ENCODE results near the gene BCLAF1. TPM values are rescaled to one million over a fixed set of nuclear protein-coding genes. Genes with fewer than 3 reads are reported as not detected.

The BCLAF1 gene
- total and polyA plus RNA-seq, 2 of the 8 experiments (the other 6 are each of a cell fraction or from before 2014, with no cell fraction given) = 30.5 to 230 TPM

DNA sequence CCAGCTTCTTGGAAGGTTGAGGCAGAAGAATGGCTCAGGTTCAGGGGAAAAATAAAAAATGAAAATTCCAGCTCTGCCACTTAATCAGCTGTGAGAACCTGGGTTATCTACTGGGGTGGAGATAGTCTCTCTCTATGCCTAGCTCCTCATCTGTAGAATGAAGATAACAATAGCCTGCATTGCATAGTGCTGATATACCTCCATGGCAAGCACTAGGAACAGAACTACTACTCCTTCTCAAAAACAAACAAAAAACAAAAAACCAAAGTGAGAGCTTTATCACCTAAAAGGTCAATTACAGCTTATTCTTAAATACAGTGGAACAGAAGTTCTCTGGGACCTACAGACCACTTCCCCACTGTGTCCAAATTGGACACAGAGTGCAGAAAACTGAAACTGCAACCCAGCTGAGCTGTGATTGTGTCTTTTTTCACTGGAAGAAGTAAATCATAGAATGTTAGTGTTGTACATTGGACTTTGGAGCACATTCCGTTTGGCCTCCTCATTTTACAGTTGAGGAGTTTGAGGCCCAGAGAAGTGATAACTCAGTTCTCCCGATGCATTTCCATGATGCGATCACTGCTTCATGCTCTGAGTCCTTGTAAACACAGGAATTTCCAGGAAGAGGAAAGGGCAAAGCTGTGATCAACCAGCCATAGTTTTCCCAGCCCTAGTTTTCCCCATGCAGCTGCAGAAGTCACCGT, 62.8 kb downstream of the BCLAF1 start:
- H3K4me1 ChIP-seq (replicated peaks in 1 of 4; ENCODE audit: control insufficient read depth in 3 of 4, insufficient read depth in 4 of 4, low read length in 3 of 4) = no peaks in the 10 kb centered on the region
- H4K5ac ChIP-seq (ENCODE audit: insufficient read length, low read depth, low read length) = no peak overlapping the region
- H4K20me1 ChIP-seq (replicated peaks in 1 of 2; ENCODE audit: control insufficient read depth in 1 of 2, insufficient read depth in 2 of 2, low read length in 2 of 2) = no peaks in the 10 kb centered on the region
- no peak overlapping the region for H2BK20ac ChIP-seq (ENCODE audit: low read length)
- H2BK12ac ChIP-seq (ENCODE audit: low read depth, low read length) = no peak overlapping the region
- H2BK15ac ChIP-seq (ENCODE audit: low read length) = no peak overlapping the region
- no peak overlapping the region for H3K18ac ChIP-seq (ENCODE audit: extremely low read depth, low read length)
- no peak overlapping the region for H3K4me3 ChIP-seq (ENCODE audit: extremely low read depth in 1 of 4, insufficient read depth in 2 of 4, low read depth in 3 of 4, low read length in 4 of 4)
- no peak overlapping the region for H3K4ac ChIP-seq (replicated peaks; ENCODE audit: insufficient read length, low read depth, low read length)
- H3K4me2 ChIP-seq (ENCODE audit: insufficient read depth in 1 of 2, low read depth in 2 of 2, low read length in 2 of 2) = no peak overlapping the region
- POLR2A ChIA-PET (ENCODE audit: partially characterized antibody) = interaction anchor here (2.3 kb wide), 1 partner anchor 63 kb away, joined by 11 read pairs; the partner anchor contains the start of gene BCLAF1
- no peak overlapping the region for H3K23ac ChIP-seq (ENCODE audit: insufficient read length)
- DNase-seq (ENCODE audit: low read depth in 1 of 2, low spot score in 2 of 2) = no peak
- H3K56ac ChIP-seq (replicated peaks; ENCODE audit: insufficient read length, low read depth, low read length) = no peak overlapping the region
- FAIRE-seq = no peak
- no peaks in the 10 kb centered on the region for H3K9me3 ChIP-seq (ENCODE audit: insufficient read depth in 2 of 2, low read depth in 1 of 2, low read length in 1 of 2)
- no peak overlapping the region for H2AK5ac ChIP-seq (ENCODE audit: low read depth, low read length)
- no peaks in the 10 kb centered on the region for H3K23me2 ChIP-seq (ENCODE audit: low read depth, low read length)
- no peaks in the 10 kb centered on the region for H3K79me1 ChIP-seq (ENCODE audit: low read depth, low read length)
- no peak overlapping the region for H2BK5ac ChIP-seq (ENCODE audit: low read depth, low read length)
- no peak for TF ChIP-seq TCF12 (IDR thresholded peaks at IDR 0.05; ENCODE audit: low read depth, low read length)
- H3K14ac ChIP-seq (ENCODE audit: insufficient read length) = no peak overlapping the region
- H3K27ac ChIP-seq (ENCODE audit: low read depth, low read length) = no peak overlapping the region
- no peak overlapping the region for H2AFZ ChIP-seq (ENCODE audit: low read length)
- H3K79me2 ChIP-seq (ENCODE audit: control insufficient read depth in 1 of 2, insufficient read depth in 2 of 2, low read length in 2 of 2) = no peaks in the 10 kb centered on the region
- H3K9ac ChIP-seq (replicated peaks in 1 of 4; ENCODE audit: extremely low read depth in 1 of 4, low read depth in 3 of 4, low read length in 3 of 4) = no peak overlapping the region
- no peak overlapping the region for H4K8ac ChIP-seq (ENCODE audit: extremely low read depth, insufficient read depth, low read length)
- 94% methylated on average over 4 of the region's 4 CpGs; no CpG with 5 or more reads in 1 of the 2 experiments for WGBS, 2 experiments (ENCODE audit: extremely low coverage in 1 of 2, insufficient coverage in 1 of 2, insufficient read length in 1 of 2, insufficient replicate concordance in 2 of 2, low coverage in 1 of 2, low lambda C conversion rate in 2 of 2, missing lambda C conversion rate in 1 of 2)
- CTCF ChIA-PET (ENCODE audit: partially characterized antibody) = interaction anchor here (0.6 to 3.8 kb wide), 80 partner anchors 9 to 1480 kb away, joined by 3 to 32 read pairs (median 4); no protein-coding TSS in a partner anchor
- no peak overlapping the region for H2BK120ac ChIP-seq (replicated peaks; ENCODE audit: low read depth, low read length)
- no peaks in the 10 kb centered on the region; a peak in 2 of 8 replicates for H3K36me3 ChIP-seq (ENCODE audit: control insufficient read depth in 2 of 4, insufficient read depth in 4 of 4, low read length in 3 of 4)
- no peak overlapping the region for H4K91ac ChIP-seq (replicated peaks; ENCODE audit: insufficient read length, low read length)
- H3K27me3 ChIP-seq (replicated peaks in 1 of 4; ENCODE audit: control insufficient read depth in 3 of 4, extremely low read depth in 1 of 4, insufficient read depth in 3 of 4, low read length in 3 of 4) = no peaks in the 10 kb centered on the region

Measured in H1 (cell line).